HG03135 (cell line): ENCODE data around the gene NEURL4.

Experiments used
- ATAC-seq: cut with Tn5 transposase; IDR thresholded peaks from one replicate; pipeline ENCODE4 v1.9.1; 2021; ENCODE audit warnings: mild to moderate bottlenecking, moderate library complexity; ENCODE audit not compliant: unreplicated experiment

NEURL4 gene

DNA sequence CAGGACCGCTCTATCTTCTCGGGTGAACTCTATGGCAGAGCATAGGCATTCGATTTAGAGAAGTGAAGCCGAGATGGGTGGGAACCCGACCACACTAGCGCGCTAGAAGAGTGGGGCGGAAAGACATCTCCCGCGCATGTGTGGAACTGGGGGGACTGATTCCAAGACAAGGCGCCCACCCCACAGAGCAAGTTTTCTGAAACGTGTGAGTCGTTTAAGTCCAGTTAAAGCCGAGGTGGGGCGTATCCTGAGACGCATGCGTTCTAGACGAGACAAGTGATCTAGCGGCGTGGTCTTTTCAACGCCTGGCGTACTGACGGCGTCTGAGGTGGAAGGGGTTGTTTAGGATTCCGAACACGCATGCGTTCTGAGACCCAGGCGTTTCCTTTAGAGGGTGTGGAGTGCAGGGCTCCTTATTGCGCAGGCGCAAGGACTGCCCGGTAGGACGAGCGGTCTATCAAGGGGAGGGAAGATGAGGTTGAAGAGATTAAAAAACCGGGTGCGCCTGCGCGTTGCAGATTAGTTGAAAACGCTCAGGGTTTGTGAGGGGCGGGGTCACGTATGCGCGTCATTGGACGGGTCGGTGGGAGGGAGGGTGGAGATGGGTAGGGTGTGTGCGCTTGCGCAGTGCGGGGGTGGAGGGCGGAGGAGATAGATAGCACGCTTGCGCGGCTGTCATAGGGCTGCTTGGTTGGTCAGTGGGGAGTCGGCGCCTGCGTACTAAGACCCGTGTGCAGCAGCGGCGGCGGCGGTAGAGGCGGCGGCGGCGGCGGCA, 22.0 kb downstream of the NEURL4 start, which contains the start of gene EIF5A:
TSS of gene EIF5A (plus strand) at position 718 of the 775 bp plus-strand sequence. CDS start 2,008 bp downstream, outside the sequence.
- peak; percentile 70 for ATAC-seq

DNA sequence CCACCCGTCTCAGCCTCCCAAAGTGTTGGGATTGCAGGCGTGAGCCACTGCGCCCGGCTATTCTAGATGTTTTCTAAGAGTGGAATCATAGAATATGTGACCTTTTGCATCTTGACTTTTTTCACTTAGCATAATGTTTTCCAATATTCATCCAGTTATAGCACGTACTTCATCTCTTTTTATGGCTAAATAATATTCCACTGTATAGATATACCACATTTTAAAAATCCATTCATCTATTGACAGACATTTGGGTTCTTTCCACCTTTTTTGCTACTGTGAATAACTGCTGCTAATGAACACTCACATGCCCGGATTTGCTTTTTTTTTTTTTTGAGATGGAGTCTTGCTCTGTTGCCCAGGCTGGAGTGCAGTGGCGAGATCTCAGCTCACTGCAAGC, 25.0 kb downstream of the NEURL4 start:
- ATAC-seq: no peak

DNA sequence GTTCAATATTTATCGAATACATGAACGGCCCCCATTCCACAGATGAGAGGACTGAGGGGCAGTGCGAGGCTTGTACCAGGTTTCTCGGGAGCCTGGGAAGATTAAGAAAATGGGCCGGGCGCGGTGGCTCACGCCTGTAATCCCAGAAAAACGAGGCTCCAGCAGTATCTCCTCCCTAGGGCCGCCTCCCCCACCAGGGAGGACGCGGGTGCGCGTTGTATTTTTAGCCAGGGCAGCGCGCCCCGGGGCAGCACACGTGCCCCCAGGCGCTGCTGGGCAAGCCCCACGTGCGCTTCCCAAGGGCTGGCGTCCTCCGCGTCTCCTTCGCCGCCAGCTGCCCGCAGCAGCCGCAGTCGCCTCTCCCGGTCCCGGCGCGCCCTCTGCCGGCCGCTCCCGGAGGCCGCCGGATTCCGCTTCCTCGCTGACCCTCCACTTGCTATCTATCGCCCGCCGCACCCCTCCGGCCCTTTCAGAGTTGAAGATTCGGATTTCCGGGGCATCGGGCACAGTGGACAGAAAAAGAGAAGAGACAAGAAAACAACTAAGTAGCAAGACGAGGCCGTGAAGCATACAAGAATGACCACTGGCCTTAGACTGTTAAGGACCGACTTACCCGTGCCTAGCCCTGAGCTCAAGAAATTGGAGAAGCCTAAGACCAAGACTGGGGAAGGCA, 32.8 kb downstream of the NEURL4 start:
- ATAC-seq: no peak

DNA sequence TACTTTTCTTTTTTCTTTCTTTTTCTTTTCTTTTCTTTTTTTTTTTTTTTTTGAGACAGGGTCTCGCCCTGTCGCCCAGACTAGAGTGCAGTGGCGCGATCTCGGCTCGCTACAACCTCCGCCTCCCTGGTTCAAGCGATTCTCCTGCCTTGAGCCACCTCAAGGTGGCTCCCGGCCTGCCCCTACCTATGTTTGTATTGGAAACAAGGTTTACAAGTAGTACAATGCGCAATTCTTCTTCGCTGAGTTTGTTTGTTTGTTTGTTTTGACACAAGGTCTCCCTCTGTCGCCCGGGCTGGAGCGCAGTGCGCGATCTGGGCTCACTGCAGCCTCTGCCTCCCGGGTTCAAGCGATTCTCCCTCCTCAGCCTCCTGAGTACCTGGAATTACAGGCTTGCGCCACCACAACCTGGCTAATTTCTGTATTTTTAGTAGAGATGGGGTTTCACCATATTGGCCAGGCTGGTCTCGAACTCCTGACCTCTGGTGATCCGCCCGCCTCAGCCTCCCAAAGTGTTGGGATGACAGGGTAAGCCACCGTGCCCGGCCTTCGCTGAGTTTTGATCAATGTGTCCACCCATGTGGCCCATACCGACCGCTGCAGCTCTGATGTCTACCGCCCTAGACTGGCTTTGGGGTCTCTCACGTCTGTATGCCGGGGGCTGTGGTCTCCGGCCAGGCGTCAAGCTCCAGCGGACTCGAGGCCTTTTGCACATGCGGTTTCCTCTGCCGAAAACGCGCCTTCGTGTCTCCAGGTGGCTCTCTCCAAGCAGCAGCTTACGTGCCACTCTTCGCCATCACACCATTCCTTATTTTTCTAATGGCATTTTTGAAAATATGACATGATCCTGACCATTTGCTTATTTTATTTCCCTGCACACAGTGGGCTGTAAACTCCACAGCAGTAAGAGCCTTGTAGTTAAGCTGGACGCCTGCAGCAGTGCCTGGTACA, 33.6 kb downstream of the NEURL4 start:
- ATAC-seq: no peak

DNA sequence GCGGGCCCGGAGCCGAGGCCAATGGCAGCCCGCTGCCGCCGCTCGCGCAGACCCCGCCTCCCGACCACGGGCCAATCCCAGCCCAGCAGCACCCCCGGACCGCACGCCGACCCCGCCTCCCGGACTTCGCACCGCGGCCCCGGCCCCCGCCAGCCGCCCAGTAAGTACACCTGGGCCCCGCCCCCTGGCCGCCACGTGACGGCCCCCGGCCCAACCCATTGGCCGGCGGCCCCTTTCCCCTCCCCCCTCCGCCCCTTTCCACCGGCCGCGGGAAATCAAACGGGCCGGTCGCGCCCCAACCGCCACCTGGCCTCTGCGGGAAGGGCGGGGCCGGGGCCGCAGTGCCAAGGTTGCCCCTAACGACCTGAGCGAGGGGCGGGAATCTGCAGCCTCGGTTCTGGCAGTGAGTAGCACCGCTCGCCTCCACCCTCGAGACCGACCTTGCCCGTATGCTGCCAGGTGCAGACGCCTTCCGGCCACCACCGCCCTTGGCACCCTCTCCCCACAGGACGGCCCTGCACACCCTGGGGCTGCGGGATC, 34.5 kb downstream of the NEURL4 start, which contains the start of gene YBX2:
TSS of gene YBX2 (minus strand) at position 26 of the 540 bp plus-strand sequence. CDS start 139 bp downstream, outside the sequence.
- no peak for ATAC-seq

DNA sequence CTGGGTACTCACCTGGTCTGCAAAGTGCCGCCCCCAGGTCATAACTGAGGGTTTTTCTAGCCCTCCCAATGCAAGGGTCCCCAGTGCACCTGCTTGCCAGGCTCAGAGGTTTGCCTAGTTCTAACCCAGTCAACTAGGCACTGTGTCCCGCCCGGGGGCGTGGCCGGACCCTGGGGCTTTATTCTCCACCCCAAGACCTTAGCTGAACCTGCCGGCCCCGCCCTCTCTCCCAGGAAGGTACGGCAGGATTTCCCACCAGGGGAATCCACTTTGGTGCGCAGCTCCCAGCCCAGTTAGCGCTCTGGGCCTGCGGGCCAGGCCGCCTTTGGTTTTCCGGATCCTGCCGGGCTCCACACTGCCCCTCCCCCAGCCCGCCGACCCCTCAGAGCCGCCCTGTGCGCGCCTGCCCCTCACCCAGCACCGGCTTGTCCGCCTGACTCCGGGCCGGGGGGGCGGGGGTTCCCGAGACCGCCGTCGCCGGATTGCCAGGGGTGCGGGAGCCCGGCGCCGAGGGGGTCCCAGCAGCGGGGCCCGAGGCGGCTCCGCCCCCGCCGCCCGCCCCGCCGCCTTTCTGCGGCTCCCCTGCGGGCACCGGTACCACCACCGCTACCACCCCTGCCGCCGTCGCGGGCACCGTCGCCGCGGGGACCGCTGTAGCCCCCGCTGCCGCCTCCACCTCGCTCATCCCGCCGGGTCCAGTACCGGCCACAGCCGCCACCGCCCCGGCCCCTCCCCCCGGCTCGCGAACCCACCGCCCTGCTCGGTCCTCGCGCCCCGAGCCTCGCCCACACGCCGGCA, 35.1 kb downstream of the NEURL4 start:
- ATAC-seq: no peak

DNA sequence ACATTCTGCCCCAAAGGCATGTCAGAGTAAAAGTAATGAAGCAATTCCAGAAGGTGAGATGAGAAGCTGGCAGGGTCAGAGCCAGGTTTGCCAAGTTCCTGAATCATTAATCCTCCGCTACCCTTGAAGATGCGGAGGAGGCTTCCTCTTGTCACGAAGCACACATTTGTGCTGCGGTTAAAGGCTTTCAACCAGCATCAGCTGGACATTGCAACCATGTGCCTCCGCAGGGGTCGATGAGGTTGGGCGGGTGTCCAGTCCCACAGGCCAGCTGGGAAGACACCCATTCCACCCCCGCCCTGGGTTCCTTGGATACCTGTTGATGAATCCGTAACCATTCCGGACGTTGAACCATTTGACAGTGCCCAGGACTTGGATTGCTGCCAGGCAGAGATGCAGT, 36.0 kb downstream of the NEURL4 start:
- no peak for ATAC-seq

DNA sequence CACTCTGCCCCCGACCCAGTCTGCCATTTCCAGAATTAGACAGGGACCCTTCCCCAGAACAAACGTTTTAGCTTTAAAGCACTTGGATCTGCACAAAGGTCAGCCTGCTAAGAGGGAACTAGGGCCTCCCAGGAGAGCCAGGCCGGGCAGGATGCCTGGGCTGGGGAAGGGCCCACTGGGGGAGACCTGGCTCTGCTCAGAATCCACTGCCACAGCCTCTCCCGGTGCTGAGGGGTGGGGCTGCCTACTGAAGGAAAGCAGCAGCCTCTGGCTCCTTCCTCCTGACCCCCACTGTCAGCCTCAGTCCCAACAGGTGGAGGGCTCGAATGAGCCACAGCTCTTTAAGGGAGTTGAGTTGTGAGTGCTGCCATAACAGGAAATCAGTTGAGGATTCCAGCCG, 36.4 kb downstream of the NEURL4 start:
- no peak for ATAC-seq

DNA sequence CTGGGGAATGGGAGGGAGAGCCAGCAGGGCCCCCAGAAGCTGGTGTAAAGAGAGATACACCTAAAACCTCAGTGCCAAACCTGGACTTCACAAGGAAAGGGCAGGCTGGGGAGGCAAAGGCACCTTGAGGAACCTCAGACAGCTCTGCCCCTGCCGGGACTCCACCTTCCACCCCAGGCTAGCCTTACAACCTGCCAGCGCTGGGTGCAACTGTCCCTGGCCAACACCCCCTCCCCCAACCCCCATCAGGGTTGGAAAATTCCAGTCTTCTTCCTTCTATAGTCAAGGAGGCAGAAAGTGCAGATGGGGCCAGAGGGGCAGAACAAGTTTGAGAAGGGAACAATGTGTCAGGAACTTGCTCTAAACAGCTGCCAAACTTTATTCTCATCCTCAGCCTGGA, 36.9 kb downstream of the NEURL4 start:
- ATAC-seq: no peak

DNA sequence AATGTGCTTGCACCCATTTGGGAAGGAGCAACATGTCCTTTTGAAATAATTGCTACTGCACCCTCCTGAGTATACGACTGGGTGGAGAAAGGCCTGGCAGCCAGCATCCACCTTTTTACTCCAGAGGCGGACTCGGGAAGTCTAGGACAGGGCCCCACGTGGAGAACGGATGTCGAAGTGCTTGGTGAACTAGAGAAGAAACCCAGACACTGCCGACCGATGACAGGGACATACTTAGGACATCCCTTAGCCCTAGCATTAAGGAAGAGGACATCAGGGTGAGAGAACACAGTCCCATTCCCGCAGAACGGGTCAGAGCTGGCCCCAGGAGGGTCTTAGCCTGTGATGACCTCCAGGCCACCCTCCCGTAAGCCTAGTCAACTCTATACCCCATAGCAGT, 38.5 kb downstream of the NEURL4 start:
- no peak for ATAC-seq

DNA sequence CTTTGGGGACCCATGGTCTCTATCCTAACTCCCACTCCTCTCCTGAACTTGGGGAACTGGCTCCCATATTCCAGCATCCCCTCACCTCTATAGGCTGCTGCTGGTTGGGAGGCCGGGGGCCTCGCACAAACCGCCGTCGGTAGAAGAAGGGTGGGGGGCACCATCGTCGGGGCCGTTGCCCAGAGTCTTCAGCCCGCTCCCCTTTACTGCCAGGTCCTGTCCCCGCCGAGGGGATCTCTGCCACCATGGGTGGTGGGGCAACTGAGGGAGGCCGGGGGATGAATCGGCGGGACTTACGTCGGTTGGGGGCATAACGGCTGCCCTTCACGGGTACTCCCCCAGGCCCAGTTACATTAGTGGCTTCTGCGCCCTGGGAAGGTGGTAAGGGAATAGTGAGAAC, 39.0 kb downstream of the NEURL4 start:
- ATAC-seq: no peak

DNA sequence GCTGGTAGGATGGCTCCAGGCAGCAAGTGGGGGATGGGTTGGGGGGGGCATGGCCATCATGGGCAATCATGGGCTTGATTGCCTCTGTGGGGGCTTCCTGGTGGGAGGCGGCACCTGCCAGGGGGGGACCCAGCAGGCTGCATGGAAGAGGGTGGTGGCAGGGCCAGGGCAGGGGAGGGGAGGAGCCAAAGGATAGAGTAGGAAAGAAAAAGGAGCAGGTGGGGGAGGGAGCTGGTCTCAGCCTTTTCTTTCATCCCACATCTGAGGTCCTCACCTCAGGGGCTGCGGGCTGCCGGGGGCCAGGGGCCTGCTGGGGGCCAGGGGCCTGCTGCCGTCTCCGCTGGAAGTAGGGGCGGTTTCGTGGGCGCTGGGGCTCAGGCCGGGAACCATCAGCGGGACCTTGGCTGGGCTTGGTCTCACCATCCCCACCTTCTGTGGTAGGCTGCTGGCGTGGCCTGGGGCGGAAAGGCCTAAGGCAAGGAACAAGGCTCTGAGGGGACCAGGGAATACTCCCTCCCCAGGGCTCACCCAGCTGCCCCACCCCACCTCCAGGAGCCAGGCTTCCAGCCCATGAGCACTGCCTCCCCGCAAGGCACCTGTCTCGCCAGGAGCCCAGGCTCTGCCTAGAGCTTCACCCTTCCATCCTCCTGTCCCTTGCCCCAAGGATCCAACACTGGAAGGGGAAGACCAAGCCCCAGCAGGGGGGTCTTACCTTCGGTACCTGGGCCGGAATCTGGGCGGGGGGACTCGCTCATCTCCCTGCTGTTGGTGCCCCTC, 39.7 kb downstream of the NEURL4 start:
- ATAC-seq: no peak

DNA sequence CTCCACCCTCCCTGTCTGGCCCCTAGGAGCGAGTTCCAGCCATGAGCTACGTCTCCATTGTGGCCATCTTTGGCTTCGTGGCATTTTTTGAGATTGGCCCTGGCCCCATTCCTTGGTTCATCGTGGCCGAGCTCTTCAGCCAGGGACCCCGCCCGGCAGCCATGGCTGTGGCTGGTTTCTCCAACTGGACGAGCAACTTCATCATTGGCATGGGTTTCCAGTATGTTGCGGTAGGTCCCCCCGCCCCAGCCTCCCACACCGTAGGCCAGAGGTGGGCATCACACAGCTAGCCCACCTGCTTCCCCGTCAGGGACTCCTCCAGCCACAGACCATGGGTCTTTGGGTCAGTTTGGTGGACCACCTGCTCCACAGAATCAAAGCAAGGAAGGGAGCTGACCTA, 43.5 kb downstream of the NEURL4 start:
- ATAC-seq: no peak

DNA sequence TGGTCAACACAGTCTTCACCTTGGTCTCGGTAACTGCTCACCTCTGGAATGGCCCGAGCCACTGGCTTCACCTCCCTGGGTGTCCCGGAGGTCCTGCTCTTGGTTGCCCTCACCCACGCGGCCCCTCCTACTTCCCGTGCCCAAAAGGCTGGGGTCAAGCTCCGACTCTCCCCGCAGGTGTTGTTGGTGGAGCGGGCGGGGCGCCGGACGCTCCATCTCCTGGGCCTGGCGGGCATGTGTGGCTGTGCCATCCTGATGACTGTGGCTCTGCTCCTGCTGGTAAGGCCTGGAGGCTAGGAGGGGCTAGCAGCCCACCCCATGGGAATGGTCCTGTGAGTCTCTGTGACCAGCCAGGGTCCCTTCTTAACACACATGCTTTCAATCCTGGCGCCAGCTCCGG, 44.2 kb downstream of the NEURL4 start:
- no peak for ATAC-seq

DNA sequence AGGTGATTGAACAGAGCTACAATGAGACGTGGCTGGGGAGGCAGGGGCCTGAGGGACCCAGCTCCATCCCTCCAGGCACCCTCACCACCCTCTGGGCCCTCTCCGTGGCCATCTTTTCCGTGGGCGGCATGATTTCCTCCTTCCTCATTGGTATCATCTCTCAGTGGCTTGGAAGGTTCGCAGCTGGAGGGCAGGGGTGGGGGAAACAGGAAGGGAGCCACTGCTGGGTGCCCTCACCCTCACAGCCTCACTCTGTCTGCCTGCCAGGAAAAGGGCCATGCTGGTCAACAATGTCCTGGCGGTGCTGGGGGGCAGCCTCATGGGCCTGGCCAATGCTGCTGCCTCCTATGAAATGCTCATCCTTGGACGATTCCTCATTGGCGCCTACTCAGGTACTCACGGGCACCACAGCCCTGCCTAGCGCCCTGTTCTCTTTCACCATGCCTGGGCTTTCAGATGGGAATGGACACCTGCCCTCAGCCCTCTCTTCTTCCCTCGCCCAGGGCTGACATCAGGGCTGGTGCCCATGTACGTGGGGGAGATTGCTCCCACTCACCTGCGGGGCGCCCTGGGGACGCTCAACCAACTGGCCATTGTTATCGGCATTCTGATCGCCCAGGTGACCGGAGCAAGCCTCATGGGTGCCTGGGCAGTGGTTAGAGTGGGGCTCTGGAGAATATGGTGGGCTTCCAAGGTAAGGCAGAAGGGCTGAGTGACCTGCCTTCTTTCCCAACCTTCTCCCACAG, 45.5 kb downstream of the NEURL4 start:
- no peak for ATAC-seq

DNA sequence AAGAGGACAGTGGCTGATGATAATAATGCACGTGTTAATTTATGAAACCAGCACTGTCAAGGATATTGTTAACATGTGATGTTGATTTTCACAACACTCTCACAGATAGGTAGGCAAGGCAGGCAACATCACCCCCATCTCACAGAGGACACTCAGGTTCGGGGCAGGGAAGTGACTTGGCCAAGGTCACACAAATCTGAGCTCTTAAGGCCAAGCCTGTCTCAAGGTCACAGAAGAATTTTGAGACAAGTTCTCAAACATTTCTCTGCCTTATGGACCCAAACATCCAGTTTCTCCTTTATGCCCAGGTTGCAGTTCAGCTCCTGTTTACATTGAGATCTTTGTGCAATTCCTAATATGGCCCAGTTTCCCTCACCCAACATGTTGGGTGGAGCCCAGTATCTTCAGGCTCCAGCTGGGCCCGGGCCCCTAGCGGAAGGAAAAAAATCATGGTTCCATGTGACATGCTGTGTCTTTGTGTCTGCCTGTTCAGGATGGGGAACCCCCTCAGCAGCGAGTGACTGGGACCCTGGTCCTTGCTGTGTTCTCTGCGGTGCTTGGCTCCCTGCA, 46.3 kb downstream of the NEURL4 start:
- no peak for ATAC-seq

DNA sequence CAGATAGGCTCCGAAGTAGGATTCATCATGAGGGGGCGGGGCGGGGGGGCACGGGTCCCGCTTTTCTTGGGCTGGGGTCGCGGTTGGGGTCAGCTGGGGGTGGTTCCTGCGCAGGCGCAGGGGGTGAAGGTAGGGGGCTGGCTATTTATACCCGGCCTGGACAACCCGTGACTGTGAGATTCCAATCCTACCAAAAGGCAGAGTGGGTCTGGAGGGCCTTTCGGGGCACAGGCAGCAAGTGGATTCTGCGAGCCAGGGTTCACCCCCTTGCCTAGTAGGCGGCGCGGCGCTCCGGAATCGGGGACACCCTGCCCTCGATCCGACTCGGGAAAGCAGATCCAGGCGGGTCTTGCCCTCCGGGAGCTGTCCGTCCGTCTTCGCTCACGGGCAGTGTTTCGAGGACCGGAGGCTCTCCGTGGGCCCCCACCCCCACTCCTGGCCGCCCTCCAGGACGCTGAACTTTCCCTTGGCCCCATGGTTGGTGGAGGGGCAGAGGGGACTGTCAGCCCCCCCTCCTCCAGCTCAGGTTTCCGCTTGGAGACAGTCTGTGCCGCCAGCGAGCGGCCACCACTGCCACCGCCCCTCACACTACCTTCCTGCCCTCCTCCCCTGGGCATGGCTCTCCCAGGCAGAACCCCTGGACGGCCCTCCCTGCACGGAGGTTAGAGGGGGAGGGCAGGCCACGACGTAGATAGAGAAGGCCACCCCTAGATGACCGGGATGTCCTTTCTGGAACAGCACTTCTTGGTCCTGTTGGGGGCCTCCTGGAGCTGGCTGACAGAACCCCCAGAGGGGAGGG, 47.0 kb downstream of the NEURL4 start:
- no peak for ATAC-seq
